HCT116 (cell line): ENCODE measurements around the gene IL17RA. TPM values are rescaled to one million over a fixed set of nuclear protein-coding genes. Genes with fewer than 3 reads are reported as not detected.

ENCODE experiments used
- ATAC-seq: fragments of 200-7000 bp; cut with Tn5 transposase; 2 replicates; pipeline ENCODE4 v1.9.1; 2020; ENCODE audit warnings: mild to moderate bottlenecking, moderate library complexity
- BruUV-seq: library from RNA; stranded (reverse); fragments of 400-500 nt; replicated peaks from 2 replicates; lab custom pipeline; 2021; lab: Mats Ljungman, UMichigan
- CTCF ChIA-PET: fragments of 300-600 bp; sonication (Branson Sonifier 250); formaldehyde crosslinking; loops from one replicate; lab custom pipeline; 2021; ENCODE audit warnings: antibody characterized with exemption; lab: Charles Lee
- POLR2A ChIA-PET: fragments of 300-600, 350-600 bp; sonication (Branson Sonifier 250); formaldehyde crosslinking; loops from one replicate; lab custom pipeline; 2021; ENCODE audit warnings: antibody characterized with exemption; lab: Charles Lee
- RAD21 ChIA-PET, 2 experiments: fragments of 300-600 bp; sonication (Branson Sonifier 250); formaldehyde crosslinking; loops; one replicate each; lab custom pipeline; 2023; ENCODE audit warnings: low total read pairs in 2 of 2; ENCODE audit not compliant: uncharacterized antibody in 2 of 2, unreplicated experiment in 2 of 2, low non-redundant PET in 1 of 2; lab: Charles Lee
- DNase-seq: peaks from one replicate; pipeline ENCODE4 v3.0.0-alpha.2; 2010; ENCODE audit warnings: low read depth, low spot score
- H2AFZ ChIP-seq: fragments of 200-600 bp; shearing (Covaris generic), sonication (generic); 2 replicates; pipeline ENCODE4 v1.6.1; 2017; ENCODE audit warnings: low read depth, mixed run types, mixed read lengths, antibody characterized with exemption, low read length; ENCODE audit not compliant: poor library complexity, severe bottlenecking
- H3K27ac ChIP-seq: 2 replicates; pipeline ENCODE4 v1.5.1; 2012; ENCODE audit warnings: low read depth, low read length
- H3K27me3 ChIP-seq: fragments of 200-600 bp; sonication (generic); 2 replicates; pipeline ENCODE4 v1.6.1; 2016; ENCODE audit warnings: mixed run types, low read length, mixed read lengths; ENCODE audit not compliant: insufficient read depth
- H3K36me3 ChIP-seq, 2 experiments: fragments of 200-500 bp in 1 of 2; fragments of 200-600 bp in 1 of 2; sonication (Bioruptor generic) in 1 of 2; sonication (generic) in 1 of 2; 2 replicates each; pipeline versions ENCODE4 v1.5.1 to v1.6.1; 2014 to 2016; ENCODE audit warnings: low read length in 2 of 2, inconsistent platforms in 1 of 2, mixed read lengths in 1 of 2, mixed run types in 1 of 2; ENCODE audit not compliant: insufficient read depth in 2 of 2, control insufficient read depth in 1 of 2
- H3K4me1 ChIP-seq, 2 experiments: fragments of 200-600 bp in 1 of 2; sonication (generic) in 1 of 2; 2 replicates each; pipeline versions ENCODE4 v1.5.1 to v1.6.1; 2012 to 2017; ENCODE audit warnings: low read length in 2 of 2, inconsistent platforms in 1 of 2, mild to moderate bottlenecking in 1 of 2, mixed read lengths in 1 of 2, mixed run types in 1 of 2, moderate library complexity in 1 of 2; ENCODE audit not compliant: insufficient read depth in 2 of 2, control insufficient read depth in 1 of 2
- H3K4me2 ChIP-seq: fragments of 200-600 bp; sonication (generic); 2 replicates; pipeline ENCODE4 v1.6.1; 2017; ENCODE audit warnings: mixed run types, low read length, mixed read lengths
- H3K4me3 ChIP-seq, 2 experiments: fragments of 200-600 bp in 1 of 2; sonication (generic) in 1 of 2; replicated peaks in 1 of 2; 2 replicates each; pipeline ENCODE4 v1.5.1; 2011 to 2016; ENCODE audit warnings: low read length in 2 of 2, control low read depth in 1 of 2, low read depth in 1 of 2, mild to moderate bottlenecking in 1 of 2, mixed read lengths in 1 of 2, mixed run types in 1 of 2
- H3K79me2 ChIP-seq: fragments of 200-600 bp; sonication (generic); 2 replicates; pipeline ENCODE4 v1.6.1; 2017; ENCODE audit warnings: mild to moderate bottlenecking, mixed run types, low read length, moderate library complexity, mixed read lengths; ENCODE audit not compliant: insufficient read depth
- H3K9ac ChIP-seq: fragments of 200-600 bp; sonication (generic); 2 replicates; pipeline ENCODE4 v1.6.1; 2016; ENCODE audit warnings: low read length, mixed read lengths
- H3K9me2 ChIP-seq: fragments of 200-600 bp; sonication (generic), shearing (Covaris generic); 2 replicates; pipeline ENCODE4 v1.6.1; 2017; ENCODE audit warnings: mixed run types, mild to moderate bottlenecking, moderate library complexity; ENCODE audit not compliant: insufficient read depth
- H3K9me3 ChIP-seq, 2 experiments: fragments of 200-500 bp in 1 of 2; fragments of 200-600 bp in 1 of 2; sonication (Bioruptor generic) in 1 of 2; sonication (generic) in 1 of 2; 2 replicates each; pipeline ENCODE4 v1.6.1; 2014 to 2017; ENCODE audit warnings: low read length in 2 of 2, mixed read lengths in 2 of 2, inconsistent platforms in 1 of 2, low read depth in 1 of 2, mild to moderate bottlenecking in 1 of 2, mixed run types in 1 of 2, moderate library complexity in 1 of 2; ENCODE audit not compliant: control insufficient read depth in 1 of 2, insufficient read depth in 1 of 2
- H4K20me1 ChIP-seq: fragments of 200-600 bp; sonication (generic), shearing (Covaris generic); 2 replicates; pipeline ENCODE4 v1.6.1; 2017; ENCODE audit warnings: mixed run types, mild to moderate bottlenecking, moderate library complexity; ENCODE audit not compliant: insufficient read depth
- CBX3 ChIP-seq: IDR thresholded peaks from 2 replicates; pipeline ENCODE4 v1.6.1; 2012; ENCODE audit warnings: low read depth
- CEBPB ChIP-seq: IDR thresholded peaks from 2 replicates; pipeline ENCODE4 v1.6.1; 2012; ENCODE audit warnings: low read depth
- EZH2 ChIP-seq: fragments of 200-600 bp; sonication (generic); IDR thresholded peaks from 2 replicates; pipeline ENCODE4 v1.6.1; 2017; ENCODE audit warnings: antibody characterized with exemption, mixed run types
- FOSL1 ChIP-seq: IDR thresholded peaks from 2 replicates; pipeline ENCODE4 v1.6.1; 2012; ENCODE audit warnings: low read depth
- MAX ChIP-seq: IDR thresholded peaks from 2 replicates; pipeline ENCODE4 v1.6.1; 2012
- POLR2AphosphoS5 ChIP-seq: IDR thresholded peaks from 2 replicates; pipeline ENCODE4 v1.6.1; 2011; ENCODE audit warnings: mild to moderate bottlenecking, low read depth, low read length, moderate library complexity
- RAD21 ChIP-seq: IDR thresholded peaks from 2 replicates; pipeline ENCODE4 v1.6.1; 2012; ENCODE audit warnings: low read depth, mild to moderate bottlenecking
- YY1 ChIP-seq: IDR thresholded peaks from 2 replicates; pipeline ENCODE4 v1.6.1; 2011; ENCODE audit warnings: low read length, low read depth, moderate library complexity, mild to moderate bottlenecking; ENCODE audit not compliant: insufficient replicate concordance; ENCODE audit errors: extremely low read depth
- ZFX ChIP-seq: fragments of 450-650 bp; IDR thresholded peaks from 2 replicates; pipeline ENCODE4 v1.6.1; 2017
- ZNF274 ChIP-seq: fragments of 200-500 bp; sonication (Bioruptor generic); IDR thresholded peaks from 2 replicates; pipeline ENCODE4 v1.6.1; 2014; ENCODE audit warnings: mild to moderate bottlenecking, low read depth, low read length, inconsistent platforms
- intact Hi-C: fragments of 100-400 bp; cut with micrococcal nuclease; formaldehyde crosslinking; loops from 2 replicates; pipeline ENCODE4 v1.10.0; 2022
- total RNA-seq: library from RNA; stranded (reverse); gene quantifications from one replicate; pipeline ENCODE4 v1.2.1, GENCODE V29; 2021; ENCODE audit not compliant: unreplicated experiment
- TF ChIP-seq, protein P1 (sequence below): IDR thresholded peaks from 2 replicates; pipeline ENCODE4 v1.6.1; 2012; ENCODE audit warnings: low read depth
- TF ChIP-seq, protein P2 (sequence below), 3 experiments: fragments of 200-600 bp in 1 of 3; sonication (generic) in 1 of 3; IDR thresholded peaks in 2 of 3; conservative IDR thresholded peaks in 1 of 3; 2 replicates each; pipeline ENCODE4 v1.5.1; 2012 to 2017; ENCODE audit warnings: low read depth in 2 of 3, low read length in 2 of 3, antibody characterized with exemption in 1 of 3, borderline replicate concordance in 1 of 3, control low read depth in 1 of 3, mild to moderate bottlenecking in 1 of 3, mixed read lengths in 1 of 3, mixed run types in 1 of 3, moderate library complexity in 1 of 3; ENCODE audit not compliant: insufficient read depth in 1 of 3
- TF ChIP-seq, protein P3 (sequence below): IDR thresholded peaks from 2 replicates; pipeline ENCODE4 v1.6.1; 2012
- TF ChIP-seq, protein P4 (sequence below): IDR thresholded peaks from 2 replicates; pipeline ENCODE4 v1.6.1; 2011; ENCODE audit warnings: mild to moderate bottlenecking, low read length, moderate library complexity; ENCODE audit not compliant: insufficient replicate concordance; ENCODE audit errors: extremely low read depth

IL17RA gene
- total RNA-seq, 1 experiment from 2014 or later = 17.3 TPM

DNA sequence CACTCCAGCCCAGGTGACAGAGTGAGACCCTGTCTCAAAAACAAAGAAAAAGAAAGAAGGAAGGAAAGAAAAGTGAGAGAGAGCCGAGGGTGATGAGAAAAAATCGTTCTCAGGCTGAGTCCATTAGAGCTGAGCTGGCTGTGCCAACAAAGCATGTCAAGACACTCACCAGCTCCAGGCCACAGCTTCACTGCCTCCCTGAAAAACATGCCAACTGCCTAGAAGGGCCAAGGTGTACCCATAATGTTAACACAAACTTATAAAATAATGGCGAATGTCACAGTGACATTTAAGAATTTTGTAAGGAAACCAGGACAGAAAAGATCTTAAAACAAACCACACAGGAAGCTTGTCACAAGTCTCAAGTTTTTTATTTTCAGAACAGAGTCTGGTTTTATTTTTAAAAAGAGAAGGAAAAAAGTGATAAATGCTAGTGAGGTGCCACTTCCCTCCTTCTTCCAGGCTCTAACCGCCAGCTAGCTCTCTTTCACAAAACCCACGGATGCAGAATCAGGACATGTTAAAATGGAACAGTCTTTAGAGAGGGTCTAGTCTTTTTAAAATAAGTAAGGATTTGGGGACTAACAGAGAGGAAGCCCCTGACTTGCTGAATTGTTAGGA is 31.3 kb downstream of the IL17RA start:
- Histone ChIP-seq H3K4me2 (no peak overlapping the region), H3K4me1 (no peaks in the 10 kb centered on the region), H3K4me3 (no peak overlapping the region), H3K36me3 (no peaks in the 10 kb centered on the region), H4K20me1 (no peaks in the 10 kb centered on the region), H3K9ac (no peak overlapping the region), H3K27me3 (no peaks in the 10 kb centered on the region), H3K79me2 (no peaks in the 10 kb centered on the region), H3K9me3 (no peaks in the 10 kb centered on the region), H2AFZ (no peak overlapping the region), H3K9me2 (no peaks in the 10 kb centered on the region), H3K27ac (no peak overlapping the region)
- ATAC-seq = no peak
- intact Hi-C loops = no loop called here
- ChIA-PET RAD21 (no interaction called here), CTCF (interaction anchor here (1.3 kb wide), 2 partner anchors 20 to 56 kb away, joined by 3 to 4 read pairs; no protein-coding TSS in a partner anchor), POLR2A (no interaction called here)
- no peak for DNase-seq
- BruUV-seq = no TSS peak
- TF ChIP-seq EZH2 (no peak), RAD21 (no peak), CEBPB (no peak), ZNF274 (no peak), ZFX (no peak), FOSL1 (no peak), MAX (no peak), YY1 (no peak), CBX3 (no peak), POLR2AphosphoS5 (no peak)
- TF ChIP-seq, protein P1, sequence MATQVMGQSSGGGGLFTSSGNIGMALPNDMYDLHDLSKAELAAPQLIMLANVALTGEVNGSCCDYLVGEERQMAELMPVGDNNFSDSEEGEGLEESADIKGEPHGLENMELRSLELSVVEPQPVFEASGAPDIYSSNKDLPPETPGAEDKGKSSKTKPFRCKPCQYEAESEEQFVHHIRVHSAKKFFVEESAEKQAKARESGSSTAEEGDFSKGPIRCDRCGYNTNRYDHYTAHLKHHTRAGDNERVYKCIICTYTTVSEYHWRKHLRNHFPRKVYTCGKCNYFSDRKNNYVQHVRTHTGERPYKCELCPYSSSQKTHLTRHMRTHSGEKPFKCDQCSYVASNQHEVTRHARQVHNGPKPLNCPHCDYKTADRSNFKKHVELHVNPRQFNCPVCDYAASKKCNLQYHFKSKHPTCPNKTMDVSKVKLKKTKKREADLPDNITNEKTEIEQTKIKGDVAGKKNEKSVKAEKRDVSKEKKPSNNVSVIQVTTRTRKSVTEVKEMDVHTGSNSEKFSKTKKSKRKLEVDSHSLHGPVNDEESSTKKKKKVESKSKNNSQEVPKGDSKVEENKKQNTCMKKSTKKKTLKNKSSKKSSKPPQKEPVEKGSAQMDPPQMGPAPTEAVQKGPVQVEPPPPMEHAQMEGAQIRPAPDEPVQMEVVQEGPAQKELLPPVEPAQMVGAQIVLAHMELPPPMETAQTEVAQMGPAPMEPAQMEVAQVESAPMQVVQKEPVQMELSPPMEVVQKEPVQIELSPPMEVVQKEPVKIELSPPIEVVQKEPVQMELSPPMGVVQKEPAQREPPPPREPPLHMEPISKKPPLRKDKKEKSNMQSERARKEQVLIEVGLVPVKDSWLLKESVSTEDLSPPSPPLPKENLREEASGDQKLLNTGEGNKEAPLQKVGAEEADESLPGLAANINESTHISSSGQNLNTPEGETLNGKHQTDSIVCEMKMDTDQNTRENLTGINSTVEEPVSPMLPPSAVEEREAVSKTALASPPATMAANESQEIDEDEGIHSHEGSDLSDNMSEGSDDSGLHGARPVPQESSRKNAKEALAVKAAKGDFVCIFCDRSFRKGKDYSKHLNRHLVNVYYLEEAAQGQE = no peak
- TF ChIP-seq, protein P2, sequence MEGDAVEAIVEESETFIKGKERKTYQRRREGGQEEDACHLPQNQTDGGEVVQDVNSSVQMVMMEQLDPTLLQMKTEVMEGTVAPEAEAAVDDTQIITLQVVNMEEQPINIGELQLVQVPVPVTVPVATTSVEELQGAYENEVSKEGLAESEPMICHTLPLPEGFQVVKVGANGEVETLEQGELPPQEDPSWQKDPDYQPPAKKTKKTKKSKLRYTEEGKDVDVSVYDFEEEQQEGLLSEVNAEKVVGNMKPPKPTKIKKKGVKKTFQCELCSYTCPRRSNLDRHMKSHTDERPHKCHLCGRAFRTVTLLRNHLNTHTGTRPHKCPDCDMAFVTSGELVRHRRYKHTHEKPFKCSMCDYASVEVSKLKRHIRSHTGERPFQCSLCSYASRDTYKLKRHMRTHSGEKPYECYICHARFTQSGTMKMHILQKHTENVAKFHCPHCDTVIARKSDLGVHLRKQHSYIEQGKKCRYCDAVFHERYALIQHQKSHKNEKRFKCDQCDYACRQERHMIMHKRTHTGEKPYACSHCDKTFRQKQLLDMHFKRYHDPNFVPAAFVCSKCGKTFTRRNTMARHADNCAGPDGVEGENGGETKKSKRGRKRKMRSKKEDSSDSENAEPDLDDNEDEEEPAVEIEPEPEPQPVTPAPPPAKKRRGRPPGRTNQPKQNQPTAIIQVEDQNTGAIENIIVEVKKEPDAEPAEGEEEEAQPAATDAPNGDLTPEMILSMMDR (IDR thresholded peaks at IDR 0.05 in 2 of 3, conservative IDR thresholded peaks at IDR 0.05 in 1 of 3; ENCODE audit: borderline replicate concordance in 1 of 3, insufficient read depth in 1 of 3, low read depth in 2 of 3, low read length in 2 of 3) = no peak
- TF ChIP-seq, protein P3, sequence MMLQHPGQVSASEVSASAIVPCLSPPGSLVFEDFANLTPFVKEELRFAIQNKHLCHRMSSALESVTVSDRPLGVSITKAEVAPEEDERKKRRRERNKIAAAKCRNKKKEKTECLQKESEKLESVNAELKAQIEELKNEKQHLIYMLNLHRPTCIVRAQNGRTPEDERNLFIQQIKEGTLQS = no peak
- TF ChIP-seq, protein P4, sequence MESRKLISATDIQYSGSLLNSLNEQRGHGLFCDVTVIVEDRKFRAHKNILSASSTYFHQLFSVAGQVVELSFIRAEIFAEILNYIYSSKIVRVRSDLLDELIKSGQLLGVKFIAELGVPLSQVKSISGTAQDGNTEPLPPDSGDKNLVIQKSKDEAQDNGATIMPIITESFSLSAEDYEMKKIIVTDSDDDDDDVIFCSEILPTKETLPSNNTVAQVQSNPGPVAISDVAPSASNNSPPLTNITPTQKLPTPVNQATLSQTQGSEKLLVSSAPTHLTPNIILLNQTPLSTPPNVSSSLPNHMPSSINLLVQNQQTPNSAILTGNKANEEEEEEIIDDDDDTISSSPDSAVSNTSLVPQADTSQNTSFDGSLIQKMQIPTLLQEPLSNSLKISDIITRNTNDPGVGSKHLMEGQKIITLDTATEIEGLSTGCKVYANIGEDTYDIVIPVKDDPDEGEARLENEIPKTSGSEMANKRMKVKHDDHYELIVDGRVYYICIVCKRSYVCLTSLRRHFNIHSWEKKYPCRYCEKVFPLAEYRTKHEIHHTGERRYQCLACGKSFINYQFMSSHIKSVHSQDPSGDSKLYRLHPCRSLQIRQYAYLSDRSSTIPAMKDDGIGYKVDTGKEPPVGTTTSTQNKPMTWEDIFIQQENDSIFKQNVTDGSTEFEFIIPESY = no peak
